HG02852 (cell line): ENCODE results near the gene NAALADL2.

Experiments used
- ATAC-seq: cut with Tn5 transposase; IDR thresholded peaks from one replicate; pipeline ENCODE4 v1.9.1; 2021; ENCODE audit warnings: mild to moderate bottlenecking, moderate library complexity; ENCODE audit not compliant: unreplicated experiment

The NAALADL2 gene

DNA sequence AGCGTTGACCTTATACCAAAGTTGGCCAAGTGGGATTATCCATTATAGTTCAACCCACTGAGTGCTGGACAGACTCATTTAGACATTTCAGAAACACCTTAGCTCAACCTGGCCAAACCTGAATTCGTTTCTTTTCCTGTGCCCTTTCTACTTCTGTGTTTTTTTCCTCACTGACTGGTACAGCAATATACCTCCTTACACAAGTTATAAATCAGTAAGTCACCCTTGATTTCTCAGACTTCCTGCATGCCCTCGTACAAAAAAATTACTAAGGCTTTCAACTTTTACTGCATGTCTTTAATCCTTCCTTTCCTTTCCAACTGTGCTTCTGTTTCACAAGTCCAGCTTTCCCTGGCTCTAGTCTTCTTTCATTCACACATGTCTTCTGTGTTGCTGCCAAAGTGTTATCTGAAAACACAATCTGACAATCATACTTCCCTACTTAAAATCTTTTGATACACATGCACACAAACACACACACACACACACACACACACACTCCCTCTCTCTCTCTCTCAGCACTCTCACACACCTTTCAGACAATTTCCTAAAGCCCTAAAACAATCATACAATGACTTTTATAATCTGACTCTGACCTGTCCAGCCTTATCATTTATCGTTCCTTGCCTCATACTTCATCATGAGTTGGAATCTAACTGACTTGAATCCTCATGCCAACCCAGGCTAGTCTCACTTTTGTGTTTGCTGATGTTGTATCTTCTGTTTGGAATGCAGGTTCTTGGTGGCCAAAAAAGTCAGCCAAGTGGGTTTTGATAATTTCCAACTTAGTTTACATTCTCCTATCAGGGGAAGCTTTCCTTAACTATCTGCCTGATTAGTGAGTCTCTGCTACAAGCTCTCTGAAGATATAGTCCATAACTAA lies 436.4 kb downstream of the NAALADL2 start:
- ATAC-seq: no peak

DNA sequence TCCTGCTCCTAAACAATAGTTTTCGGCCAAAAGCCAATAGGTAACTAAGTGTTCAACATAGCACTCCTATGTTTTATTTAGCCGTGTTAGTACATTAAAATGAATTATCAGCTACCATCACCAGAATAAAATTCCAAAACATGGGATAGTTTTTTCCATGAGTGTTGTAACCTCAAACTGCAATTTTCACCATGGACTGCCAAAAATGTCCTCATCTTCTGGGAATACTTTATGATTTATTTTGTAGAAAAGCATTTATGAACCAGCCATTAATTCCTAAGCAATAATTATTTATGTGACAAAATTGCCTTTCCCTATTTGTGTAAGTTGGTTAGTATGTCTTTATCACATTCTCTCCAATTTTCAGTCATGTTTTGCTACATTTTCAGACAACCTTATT lies 438.1 kb downstream of the NAALADL2 start:
- no peak for ATAC-seq

DNA sequence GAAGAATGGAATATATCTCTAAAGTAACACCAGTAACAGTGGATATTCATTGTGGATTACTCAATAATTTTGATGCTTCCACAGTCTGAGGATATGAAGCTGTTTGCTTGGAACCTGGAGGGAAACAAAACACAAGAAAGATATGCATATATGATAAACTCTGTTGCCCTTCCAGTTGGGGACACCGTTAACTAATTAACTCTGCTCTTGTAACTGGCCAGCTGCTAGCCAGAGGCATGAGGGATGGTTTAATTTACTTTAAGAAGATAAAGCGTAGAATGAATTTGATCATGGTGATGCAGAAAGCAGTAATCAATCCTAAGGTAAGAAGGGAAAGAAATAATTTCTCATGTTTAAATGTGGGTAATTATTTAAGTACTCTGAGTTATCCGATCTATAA lies 442.6 kb downstream of the NAALADL2 start:
- ATAC-seq: no peak

DNA sequence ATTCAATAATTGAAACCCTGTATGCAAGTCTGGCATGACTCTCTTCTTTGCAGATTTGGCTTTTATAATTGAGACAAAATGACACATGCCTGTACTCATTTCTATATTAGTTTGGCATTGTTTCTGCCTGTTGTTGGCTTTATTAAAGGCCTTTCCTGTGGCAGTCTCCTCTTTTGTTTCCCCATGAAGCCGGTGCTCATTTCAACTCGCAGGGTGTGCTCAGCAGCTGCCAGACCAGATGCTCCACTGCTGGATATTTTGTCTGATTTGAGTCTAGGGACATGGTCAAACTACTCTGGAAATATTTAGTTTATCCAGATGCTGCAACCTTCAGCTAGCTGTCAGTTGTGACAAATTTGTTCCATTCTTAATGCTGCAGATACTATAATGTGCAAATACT lies 445.3 kb downstream of the NAALADL2 start:
- ATAC-seq: no peak

DNA sequence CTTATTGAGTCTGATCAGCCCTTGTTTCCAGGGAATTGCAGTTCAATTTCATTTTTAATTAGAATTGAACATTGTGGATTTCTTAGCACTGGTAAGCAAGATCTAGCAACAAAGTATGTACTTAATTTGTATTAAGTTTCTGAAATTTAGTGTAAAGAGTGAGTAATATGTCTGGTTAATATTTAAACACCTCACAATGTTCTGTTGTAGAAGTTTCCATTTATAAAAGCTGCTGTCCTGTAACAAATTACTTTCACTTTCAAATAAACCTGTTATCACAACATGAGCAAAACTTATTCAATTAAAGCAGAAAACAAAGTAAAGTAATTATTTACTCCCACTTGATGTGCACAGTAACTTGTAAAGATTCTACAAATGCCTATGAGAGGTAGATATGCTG lies 448.5 kb downstream of the NAALADL2 start:
- no peak for ATAC-seq

DNA sequence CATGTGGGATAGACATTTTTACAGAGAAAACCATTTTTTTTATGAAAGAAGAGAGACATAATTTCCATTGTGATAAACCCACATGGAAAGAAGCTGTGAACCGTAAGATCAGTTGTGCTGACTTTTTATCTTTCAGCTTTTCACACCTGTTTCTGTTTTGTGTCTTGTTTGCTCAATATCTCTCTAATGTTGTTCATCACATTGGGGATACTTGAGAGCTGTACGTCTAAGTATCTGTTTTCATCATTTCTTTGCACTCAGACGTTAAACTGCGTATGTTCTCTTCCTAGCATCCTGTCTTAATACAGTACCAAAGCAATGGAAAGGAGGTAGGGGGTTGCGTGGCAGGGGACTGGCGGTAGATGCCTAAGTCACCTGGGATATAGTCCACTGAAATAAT lies 449.0 kb downstream of the NAALADL2 start:
- ATAC-seq: no peak

DNA sequence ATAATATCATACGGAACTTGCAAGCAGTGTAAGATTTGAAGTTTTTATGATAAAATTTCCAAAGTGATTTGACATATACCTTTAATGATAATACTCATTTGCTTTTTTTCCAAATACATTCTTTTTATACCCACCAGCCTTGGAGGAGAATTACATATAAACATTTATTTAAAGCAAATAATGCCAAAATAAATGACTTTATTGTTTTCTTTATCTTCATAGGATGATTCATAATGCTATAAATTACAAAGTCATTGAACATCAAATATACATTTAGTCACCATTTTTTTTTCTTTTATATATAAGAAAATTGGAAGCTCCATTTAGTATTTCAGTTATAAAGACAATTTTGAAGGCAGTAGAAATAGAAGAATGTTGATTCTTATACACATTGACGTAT lies 450.9 kb downstream of the NAALADL2 start:
- no peak for ATAC-seq

DNA sequence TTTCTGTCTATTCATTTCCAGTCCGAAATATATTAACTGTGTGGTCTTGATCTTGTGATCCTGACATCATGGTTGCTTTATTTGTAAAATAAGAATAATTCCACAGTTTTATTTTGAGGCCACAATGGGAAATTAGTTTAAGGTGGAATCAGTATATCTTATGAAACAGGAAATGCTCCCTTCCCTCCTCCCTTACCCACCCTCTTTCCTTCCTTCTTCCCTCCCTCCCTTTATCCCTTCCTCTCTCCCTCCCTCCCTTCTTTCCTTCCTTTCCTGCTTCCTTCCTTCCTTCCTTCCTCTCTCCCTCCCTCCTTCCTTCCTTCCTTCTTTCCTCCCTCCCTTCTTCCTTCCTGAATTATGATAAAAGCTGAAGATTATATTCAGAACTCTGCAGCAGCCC lies 452.3 kb downstream of the NAALADL2 start:
- ATAC-seq: no peak

DNA sequence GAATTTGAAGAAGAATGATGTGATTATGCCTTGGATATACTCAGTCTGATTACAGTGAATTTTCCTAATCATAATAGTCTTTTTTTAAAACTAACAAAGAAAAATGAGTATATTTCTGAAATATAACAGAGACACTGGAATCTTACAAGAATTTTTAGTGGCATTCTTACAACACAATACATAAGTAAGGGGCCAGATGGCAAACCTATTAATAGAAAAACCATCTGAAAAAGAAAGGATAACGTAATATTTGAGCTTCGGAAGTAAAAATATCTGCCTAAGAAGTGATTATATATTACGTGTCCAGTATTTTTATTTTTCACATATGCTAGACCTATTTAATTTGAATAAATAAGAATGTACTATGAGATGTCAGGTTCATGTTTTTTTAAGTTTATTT lies 452.8 kb downstream of the NAALADL2 start:
- no peak for ATAC-seq

DNA sequence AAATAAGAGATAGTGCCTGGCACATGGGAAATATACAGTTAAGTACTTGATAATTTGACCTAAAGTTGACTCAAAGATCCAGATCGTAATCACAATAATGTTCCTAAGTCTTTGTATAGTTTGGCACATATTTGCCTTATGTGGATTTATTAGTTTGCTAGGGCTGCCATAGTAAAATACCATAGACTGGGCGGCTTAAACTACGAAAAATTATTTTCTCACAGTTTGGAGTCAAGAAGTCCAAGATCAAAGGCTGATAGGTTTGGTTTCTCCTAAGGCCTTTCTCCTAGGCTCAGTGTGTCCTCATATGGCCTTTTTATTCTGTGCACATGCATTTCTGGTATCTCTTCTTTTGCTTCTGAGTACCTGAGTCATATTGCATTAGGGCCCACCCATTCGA lies 453.7 kb downstream of the NAALADL2 start:
- no peak for ATAC-seq

DNA sequence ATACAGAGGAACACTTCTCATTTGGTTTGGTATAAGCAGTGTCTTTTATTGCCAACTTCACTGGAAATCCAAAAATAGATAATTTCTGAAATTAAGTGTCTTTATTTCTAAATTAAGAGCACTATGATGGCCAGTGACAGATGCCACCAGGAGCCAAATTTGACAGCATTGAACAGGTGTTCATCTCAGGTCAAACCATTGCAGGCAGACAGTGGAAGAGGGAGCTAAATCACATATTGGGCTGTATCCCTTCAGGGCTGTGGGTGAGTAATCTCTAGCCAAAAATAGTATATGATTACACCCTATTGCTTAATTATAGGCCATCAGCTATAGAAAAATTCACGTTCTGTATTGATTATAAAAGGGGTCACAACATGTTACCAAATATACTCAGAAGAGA lies 457.7 kb downstream of the NAALADL2 start:
- no peak for ATAC-seq

DNA sequence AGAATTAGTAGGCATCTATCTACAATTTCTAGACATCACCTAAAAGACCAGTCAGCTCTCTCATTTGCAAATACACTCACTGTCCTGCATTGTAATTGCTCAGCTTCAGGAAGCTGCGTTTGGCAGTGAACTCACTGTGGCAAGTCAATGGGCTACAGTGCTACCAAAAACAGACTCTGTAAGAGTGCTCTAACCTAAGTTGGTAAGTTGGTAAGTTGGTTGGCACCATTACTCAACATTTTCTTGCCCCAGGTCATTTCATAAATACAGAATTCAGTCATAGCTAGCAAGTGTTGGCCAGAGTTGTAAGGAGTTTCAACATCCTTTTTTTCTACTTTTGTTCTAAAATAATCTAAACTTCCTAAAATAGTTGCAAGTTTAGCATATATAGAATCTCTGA lies 466.3 kb downstream of the NAALADL2 start:
- ATAC-seq: no peak

DNA sequence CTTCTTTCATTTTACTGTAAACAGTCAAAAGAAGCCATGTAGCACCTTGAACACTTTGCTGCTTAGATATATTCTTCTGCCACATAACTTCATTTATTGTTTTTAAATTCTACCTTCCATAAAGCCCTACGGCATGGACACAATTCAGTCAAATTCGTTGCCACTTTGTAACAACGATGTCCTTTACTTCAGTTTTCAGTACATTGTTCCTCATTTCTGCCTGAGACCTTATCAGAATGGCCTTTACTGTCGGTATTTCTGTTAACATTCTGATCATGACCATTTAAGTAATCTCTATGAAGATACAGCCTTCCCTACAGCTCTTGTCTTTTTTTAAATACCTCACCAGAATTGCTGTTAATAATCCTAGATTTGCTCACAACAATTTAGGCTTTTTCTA lies 466.9 kb downstream of the NAALADL2 start:
- no peak for ATAC-seq

DNA sequence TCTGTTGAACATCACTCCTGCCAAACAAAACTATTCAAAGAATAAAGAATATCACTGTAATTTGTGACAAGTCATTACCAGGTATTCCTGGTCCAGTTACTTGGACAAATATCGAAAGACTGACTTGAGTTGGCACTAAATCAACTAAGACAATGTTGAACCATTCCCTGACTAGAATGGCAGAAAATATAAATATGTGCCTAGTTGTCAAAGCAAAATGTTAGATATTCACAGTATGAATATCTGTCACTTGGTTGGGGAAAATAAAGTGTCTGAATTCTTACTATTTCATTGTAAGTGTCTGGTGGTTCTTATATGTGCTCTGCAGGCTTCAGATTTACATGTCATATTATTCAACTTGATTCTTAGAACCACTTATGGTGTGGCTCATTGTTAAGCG lies 470.2 kb downstream of the NAALADL2 start:
- no peak for ATAC-seq

DNA sequence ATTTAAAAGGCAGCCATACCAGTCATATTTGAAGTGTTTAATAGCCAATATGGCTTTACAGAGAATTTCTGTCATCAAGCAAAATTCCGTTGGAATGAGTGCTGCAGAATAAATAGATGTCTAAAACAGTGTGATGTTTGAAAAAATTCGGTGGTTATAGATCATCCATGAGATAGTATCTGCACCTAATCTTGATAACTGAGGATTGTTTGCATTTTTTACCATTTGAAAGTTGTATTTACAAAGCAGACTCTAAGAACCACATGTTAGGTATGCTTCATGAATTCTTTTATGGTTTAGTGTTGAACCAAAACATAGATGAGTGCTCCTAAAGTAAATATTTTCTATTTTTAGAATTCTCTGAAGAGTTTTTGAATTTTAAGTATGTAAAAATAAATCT lies 476.1 kb downstream of the NAALADL2 start:
- no peak for ATAC-seq

DNA sequence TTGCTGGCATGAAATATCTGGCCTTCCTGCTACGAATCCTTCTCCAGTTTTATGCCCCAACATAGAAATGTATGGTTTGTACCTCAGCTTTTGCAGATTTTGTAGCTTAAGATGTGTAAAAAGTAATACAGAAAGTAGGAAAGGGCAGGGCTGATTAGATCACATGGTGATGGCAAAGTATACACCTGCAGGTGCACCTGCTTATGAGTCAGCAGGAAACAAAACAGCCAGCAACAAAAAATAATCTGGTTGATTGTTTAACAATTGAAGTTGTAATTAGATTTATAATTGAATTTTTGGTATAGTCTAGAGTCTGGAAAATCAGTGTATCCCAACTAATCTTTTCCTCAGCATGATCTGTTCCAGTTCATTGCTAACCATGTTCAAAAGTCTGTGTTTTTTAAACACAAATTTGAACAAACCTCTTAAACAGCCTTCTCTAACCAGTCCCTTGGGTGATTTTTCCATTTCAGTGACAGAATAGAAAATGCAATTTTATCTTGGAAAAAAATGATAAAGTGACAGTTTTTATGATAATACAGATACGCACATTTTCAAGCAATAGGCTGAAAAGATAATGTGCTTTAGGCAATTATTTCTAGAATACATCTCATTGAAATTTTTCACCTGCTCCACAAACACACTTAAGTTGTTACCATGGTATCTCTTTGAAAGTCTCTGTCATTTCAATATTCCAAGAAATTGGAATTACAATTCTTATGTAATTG lies 477.4 kb downstream of the NAALADL2 start:
- no peak for ATAC-seq

DNA sequence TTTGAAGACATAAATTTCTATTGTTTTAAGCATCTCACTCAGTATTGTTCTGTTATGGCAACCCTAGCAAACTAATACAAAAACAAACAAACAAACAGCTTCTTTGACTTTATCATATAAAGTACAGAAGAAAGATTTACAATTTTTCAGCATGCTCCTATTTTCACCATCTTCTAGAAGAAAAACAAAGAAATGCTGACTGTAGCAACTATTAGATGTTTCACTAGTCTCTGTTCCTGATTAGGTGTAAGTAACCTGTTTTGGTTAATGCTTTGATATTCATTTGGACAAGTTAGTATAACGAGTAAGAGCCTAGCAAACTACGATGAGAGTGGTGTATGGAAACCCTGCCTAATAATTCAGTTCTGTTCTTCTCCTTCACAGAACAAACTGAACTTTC lies 478.5 kb downstream of the NAALADL2 start:
- no peak for ATAC-seq

DNA sequence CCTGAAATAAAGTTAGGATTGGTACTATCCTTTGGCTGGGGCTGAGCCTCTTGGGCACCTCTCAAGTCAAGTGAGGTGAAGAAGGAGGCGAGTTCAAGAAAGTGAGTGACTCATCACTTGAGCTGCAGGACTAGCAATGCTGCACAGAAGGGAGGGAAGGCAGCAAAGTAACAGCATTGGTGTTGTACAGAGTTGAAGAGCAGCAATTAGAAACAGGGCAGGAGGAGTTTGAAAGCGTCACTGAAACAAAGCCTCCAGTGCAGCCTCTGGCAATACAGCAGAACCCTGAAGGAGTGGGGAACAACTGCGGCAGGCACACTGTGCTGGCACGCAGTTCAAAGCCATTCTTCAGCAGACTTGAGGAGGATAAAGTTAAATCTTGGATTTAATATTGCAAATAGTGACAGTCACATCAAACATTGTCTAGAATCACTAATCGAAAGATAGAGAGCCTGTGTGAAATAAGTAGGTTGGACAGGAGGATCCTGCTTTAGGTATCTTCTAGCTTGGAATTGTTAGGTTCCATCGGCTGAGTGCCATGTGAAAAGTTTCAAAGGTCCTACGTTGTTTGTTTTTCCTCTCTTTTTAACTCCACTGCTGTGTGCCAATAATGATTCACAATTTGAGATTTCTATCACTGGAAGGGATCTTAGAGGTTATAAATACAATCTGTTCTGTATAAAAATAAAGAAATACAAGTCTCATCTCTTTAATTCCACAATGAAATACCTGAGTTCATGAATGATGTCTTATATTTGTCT lies 479.8 kb downstream of the NAALADL2 start:
- no peak for ATAC-seq

DNA sequence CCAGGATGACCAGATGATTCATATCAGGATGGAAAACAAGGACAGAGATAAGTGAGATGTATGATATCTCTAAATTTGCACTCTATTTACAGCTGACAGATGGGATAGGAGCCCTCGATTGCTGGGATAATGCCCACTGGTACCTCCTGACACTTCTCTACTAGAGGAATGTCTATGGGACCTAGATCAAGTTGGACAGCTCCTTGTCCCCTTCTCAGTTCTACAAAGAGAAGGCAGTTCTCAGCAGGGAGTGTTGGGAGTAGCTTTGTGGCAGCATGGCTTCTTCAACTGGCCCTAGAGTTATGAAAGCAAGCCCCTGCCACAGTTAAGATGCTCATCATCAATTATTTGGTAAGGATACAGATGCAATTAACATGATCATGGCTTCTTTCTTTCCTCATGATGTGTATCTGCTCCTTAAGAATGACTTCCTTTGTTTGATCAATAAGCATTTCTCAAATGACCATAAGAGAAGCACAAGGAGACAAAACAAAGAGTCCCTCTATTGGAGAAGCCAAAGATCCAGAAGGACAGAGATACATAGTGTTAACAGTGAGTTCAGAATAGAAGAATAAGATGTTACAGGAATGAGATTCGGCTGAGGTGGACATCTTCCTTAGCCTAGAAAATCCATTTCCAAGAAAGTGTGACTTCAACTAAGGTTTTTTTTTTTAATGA lies 481.3 kb downstream of the NAALADL2 start:
- ATAC-seq: no peak

DNA sequence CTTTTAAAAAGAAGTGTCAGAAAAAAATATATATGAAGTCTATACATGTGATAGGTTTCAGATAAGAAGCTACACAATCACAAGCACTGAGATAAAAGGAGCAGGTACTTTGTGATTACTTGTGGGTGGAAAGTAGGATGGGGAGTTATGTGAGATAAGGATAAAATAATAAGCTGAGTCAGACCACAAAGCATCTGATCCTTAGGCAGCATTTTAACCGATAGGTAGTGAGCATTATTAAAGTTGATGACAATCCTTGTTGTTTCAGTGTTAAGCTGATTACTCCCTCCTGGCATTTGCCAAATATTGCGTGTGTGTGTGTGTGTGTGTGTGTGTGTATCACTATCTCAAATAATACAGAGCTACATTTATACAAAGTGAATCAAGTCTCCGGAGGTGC lies 483.1 kb downstream of the NAALADL2 start:
- no peak for ATAC-seq

DNA sequence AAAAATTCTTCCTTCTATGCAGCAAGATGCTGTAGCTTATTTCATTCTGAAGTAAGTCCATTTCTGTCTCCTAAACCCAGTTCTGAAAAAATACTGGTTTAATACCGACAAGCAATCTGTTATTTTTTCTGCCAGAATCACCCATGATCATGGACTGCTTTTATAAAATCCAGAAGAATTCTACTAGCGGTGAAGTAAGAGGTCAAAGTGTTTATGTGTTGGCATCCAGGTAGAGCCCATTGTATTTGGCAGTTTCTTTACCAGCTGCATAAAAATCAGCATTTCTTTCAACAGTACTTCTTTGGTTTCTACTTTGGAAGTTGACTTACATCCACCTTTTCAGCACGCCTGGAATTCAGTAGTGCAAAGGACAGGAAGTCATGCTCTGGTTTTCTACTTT lies 484.8 kb downstream of the NAALADL2 start:
- ATAC-seq: no peak
